CD14-positive monocyte (primary cell): ENCODE results near the gene FABP7. TPM values are rescaled to one million over a fixed set of nuclear protein-coding genes. Genes with fewer than 3 reads are reported as not detected.

Experiments used
- DNase-seq, 3 donors: peaks; one replicate each; pipeline ENCODE4 v3.0.0-alpha.2; 2011 to 2022
- H2AFZ ChIP-seq: 2 replicates; pipeline ENCODE4 v1.6.0; 2012; ENCODE audit warnings: mild to moderate bottlenecking, low read depth, low read length, inconsistent platforms; ENCODE audit not compliant: insufficient read depth, poor library complexity, severe bottlenecking
- H3K27ac ChIP-seq, 2 donors: 1 replicate in 1 of 2; 2 replicates in 1 of 2; pipeline ENCODE4 v1.5.1; 2012 to 2013; ENCODE audit warnings: low read length in 2 of 2, control low read depth in 1 of 2, inconsistent platforms in 1 of 2, low read depth in 1 of 2, mild to moderate bottlenecking in 1 of 2
- H3K27me3 ChIP-seq, 2 donors: one replicate each; pipeline versions ENCODE4 v1.6.0 to v1.6.1; 2011 to 2013; ENCODE audit warnings: low read length in 2 of 2; ENCODE audit not compliant: control insufficient read depth in 2 of 2, insufficient read depth in 2 of 2
- H3K36me3 ChIP-seq, 2 donors: replicated peaks in 1 of 2; 1 replicate in 1 of 2; 2 replicates in 1 of 2; pipeline versions ENCODE4 v1.5.1 to v1.6.1; 2012 to 2013; ENCODE audit warnings: low read length in 2 of 2, control low read depth in 1 of 2, inconsistent platforms in 1 of 2, mild to moderate bottlenecking in 1 of 2; ENCODE audit not compliant: insufficient read depth in 2 of 2, control insufficient read depth in 1 of 2
- H3K4me1 ChIP-seq, 2 donors: 1 replicate in 1 of 2; 2 replicates in 1 of 2; pipeline versions ENCODE4 v1.5.1 to v1.6.1; 2012 to 2013; ENCODE audit warnings: low read length in 2 of 2, control low read depth in 1 of 2, inconsistent platforms in 1 of 2, mild to moderate bottlenecking in 1 of 2, moderate library complexity in 1 of 2; ENCODE audit not compliant: insufficient read depth in 2 of 2, control insufficient read depth in 1 of 2
- H3K4me2 ChIP-seq: replicated peaks from 2 replicates; pipeline ENCODE3; 2012; ENCODE audit warnings: low read length, moderate library complexity, mild to moderate bottlenecking; ENCODE audit not compliant: poor library complexity, severe bottlenecking; ENCODE audit errors: extremely low read depth
- H3K4me3 ChIP-seq, 3 experiments: fragments of 200-600 bp in 1 of 3; sonication (generic) in 1 of 3; replicated peaks in 1 of 3; 1 replicate in 2 of 3; 2 replicates in 1 of 3; pipeline ENCODE4 v1.5.1; 2011 to 2013; ENCODE audit warnings: low read length in 3 of 3, mild to moderate bottlenecking in 3 of 3, control low read depth in 2 of 3, low read depth in 2 of 3, inconsistent platforms in 1 of 3, moderate library complexity in 1 of 3
- H3K79me2 ChIP-seq: 2 replicates; pipeline ENCODE4 v1.6.0; 2012; ENCODE audit warnings: mild to moderate bottlenecking, control low read depth, inconsistent platforms, low read length, moderate library complexity; ENCODE audit not compliant: insufficient read depth
- H3K9ac ChIP-seq: 2 replicates; pipeline ENCODE4 v1.6.0; 2017; ENCODE audit warnings: low read length, mild to moderate bottlenecking; ENCODE audit not compliant: insufficient read depth, poor library complexity, severe bottlenecking
- H3K9me3 ChIP-seq, 2 donors: replicated peaks in 1 of 2; 1 replicate in 1 of 2; 2 replicates in 1 of 2; pipeline versions ENCODE4 v1.5.1 to v1.6.1; 2012 to 2013; ENCODE audit warnings: low read length in 2 of 2, control low read depth in 1 of 2; ENCODE audit not compliant: control insufficient read depth in 1 of 2, insufficient read depth in 1 of 2
- H4K20me1 ChIP-seq: 2 replicates; pipeline ENCODE4 v1.6.0; 2012; ENCODE audit warnings: mild to moderate bottlenecking, low read length, control low read depth, moderate library complexity; ENCODE audit not compliant: insufficient read depth
- H3K27ac Mint-ChIP-seq, 7 donors: one replicate each; pipeline ENCODE4 v1.8.0; 2020; ENCODE audit warnings: mild to moderate bottlenecking in 7 of 7, mixed read lengths in 7 of 7, moderate library complexity in 6 of 7, inconsistent platforms in 2 of 7
- H3K27me3 Mint-ChIP-seq, 3 donors: one replicate each; pipeline ENCODE4 v1.8.0; 2021 to 2022; ENCODE audit warnings: low read depth in 3 of 3, mild to moderate bottlenecking in 3 of 3, mixed read lengths in 3 of 3, moderate library complexity in 3 of 3, inconsistent platforms in 1 of 3
- H3K36me3 Mint-ChIP-seq, 2 donors: one replicate each; pipeline ENCODE4 v1.8.0; 2020; ENCODE audit warnings: mixed read lengths in 2 of 2, inconsistent platforms in 1 of 2, mild to moderate bottlenecking in 1 of 2
- H3K4me1 Mint-ChIP-seq: one replicate; pipeline ENCODE4 v1.8.0; 2020; ENCODE audit warnings: mild to moderate bottlenecking, mixed read lengths
- H3K4me3 Mint-ChIP-seq, 2 donors: one replicate each; pipeline ENCODE4 v1.8.0; 2020; ENCODE audit warnings: mild to moderate bottlenecking in 2 of 2, mixed read lengths in 2 of 2, moderate library complexity in 1 of 2
- H3K9me3 Mint-ChIP-seq, 7 donors: one replicate each; pipeline ENCODE4 v1.8.0; 2020 to 2022; ENCODE audit warnings: mixed read lengths in 7 of 7, mild to moderate bottlenecking in 6 of 7, moderate library complexity in 6 of 7, inconsistent platforms in 2 of 7
- WGBS: methylation state at CpG from one replicate; pipeline ENCODE4 v1.1.5; 2013; ENCODE audit warnings: missing lambda C conversion rate; ENCODE audit not compliant: insufficient coverage; 5-methylcytosine and 5-hydroxymethylcytosine counted together
- intact Hi-C, 2 donors: fragments of 100-400 bp; cut with micrococcal nuclease; formaldehyde crosslinking; loops; one replicate each; pipeline versions ENCODE4 v1.15.0 to v1.15.1; 2023
- polyA plus RNA-seq, 3 donors: library from polyadenylated mRNA; depleted of rRNA in 1 of 3; unstranded in 2 of 3; stranded (reverse) in 1 of 3; fragments of 300-500 nt in 2 of 3; fragments of >200 nt in 1 of 3; fragmentation: Illumina TruSeq in 2 of 3; gene quantifications; 1 replicate in 2 of 3; 2 replicates in 1 of 3; pipeline ENCODE4 v1.2.3, GENCODE V29; 2012 to 2021
- TF ChIP-seq, protein P1 (sequence below): fragments of 200-600 bp; IDR thresholded peaks from one replicate; pipeline ENCODE4 v1.8.0; 2022; ENCODE audit warnings: antibody characterized with exemption, mild to moderate bottlenecking

The FABP7 gene
- polyA plus RNA-seq, 3 donors = not detected

- Mint-ChIP-seq H3K4me1 (peaks cover 4% of the 10 kb centered on the region), H3K9me3 (no peaks in the 10 kb centered on the region), H3K36me3 (no peaks in the 10 kb centered on the region), H3K27me3 (peaks cover 12 to 18% (median 12%) of the 10 kb centered on the region in 3 donors), H3K4me3 (no peak overlapping the region), H3K27ac (no peak overlapping the region)
- intact Hi-C loops = loop anchor here in 1 of 2 donors (10.0 kb wide), 1 partner anchor 579 kb away; no protein-coding TSS in a partner anchor
- no peak overlapping the region for H2AFZ ChIP-seq
- H3K27ac ChIP-seq = no peak overlapping the region
- peaks cover 4 to 10% of the 10 kb centered on the region in 2 donors for H3K27me3 ChIP-seq
- H3K79me2 ChIP-seq = no peaks in the 10 kb centered on the region
- TF ChIP-seq, protein P1, sequence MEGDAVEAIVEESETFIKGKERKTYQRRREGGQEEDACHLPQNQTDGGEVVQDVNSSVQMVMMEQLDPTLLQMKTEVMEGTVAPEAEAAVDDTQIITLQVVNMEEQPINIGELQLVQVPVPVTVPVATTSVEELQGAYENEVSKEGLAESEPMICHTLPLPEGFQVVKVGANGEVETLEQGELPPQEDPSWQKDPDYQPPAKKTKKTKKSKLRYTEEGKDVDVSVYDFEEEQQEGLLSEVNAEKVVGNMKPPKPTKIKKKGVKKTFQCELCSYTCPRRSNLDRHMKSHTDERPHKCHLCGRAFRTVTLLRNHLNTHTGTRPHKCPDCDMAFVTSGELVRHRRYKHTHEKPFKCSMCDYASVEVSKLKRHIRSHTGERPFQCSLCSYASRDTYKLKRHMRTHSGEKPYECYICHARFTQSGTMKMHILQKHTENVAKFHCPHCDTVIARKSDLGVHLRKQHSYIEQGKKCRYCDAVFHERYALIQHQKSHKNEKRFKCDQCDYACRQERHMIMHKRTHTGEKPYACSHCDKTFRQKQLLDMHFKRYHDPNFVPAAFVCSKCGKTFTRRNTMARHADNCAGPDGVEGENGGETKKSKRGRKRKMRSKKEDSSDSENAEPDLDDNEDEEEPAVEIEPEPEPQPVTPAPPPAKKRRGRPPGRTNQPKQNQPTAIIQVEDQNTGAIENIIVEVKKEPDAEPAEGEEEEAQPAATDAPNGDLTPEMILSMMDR = no peak
- no peaks in the 10 kb centered on the region for H4K20me1 ChIP-seq
- no peaks in the 10 kb centered on the region for H3K9me3 ChIP-seq
- H3K9ac ChIP-seq = no peak overlapping the region
- no peak for DNase-seq
- H3K4me1 ChIP-seq = no peaks in the 10 kb centered on the region
- no peak overlapping the region for H3K4me3 ChIP-seq
- no CpG with 5 or more reads among the region's 4 CpGs for WGBS
- H3K36me3 ChIP-seq = no peaks in the 10 kb centered on the region
- no peak overlapping the region for H3K4me2 ChIP-seq
Observed at GRCh38 chr6:122736163-122736562, 43.4 kb upstream of the FABP7 start.

GRCh38 chr6:122736616-122737015, 42.9 kb upstream of the FABP7 start:
- Histone ChIP-seq H3K9me3 (no peaks in the 10 kb centered on the region), H3K4me3 (no peak overlapping the region), H4K20me1 (no peaks in the 10 kb centered on the region), H3K9ac (no peak overlapping the region), H3K27me3 (peaks cover 4 to 10% of the 10 kb centered on the region in 2 donors), H2AFZ (no peak overlapping the region), H3K36me3 (no peaks in the 10 kb centered on the region), H3K4me2 (no peak overlapping the region), H3K79me2 (no peaks in the 10 kb centered on the region), H3K27ac (no peak overlapping the region), H3K4me1 (no peaks in the 10 kb centered on the region)
- WGBS = 100% methylated on average over 1 of the region's 3 CpGs
- Mint-ChIP-seq H3K27ac (no peak overlapping the region), H3K27me3 (peaks cover 12 to 15% (median 14%) of the 10 kb centered on the region in 3 donors), H3K4me3 (no peak overlapping the region), H3K36me3 (no peaks in the 10 kb centered on the region), H3K4me1 (peaks cover 4% of the 10 kb centered on the region), H3K9me3 (peaks cover 0 to 1% (median 0%) of the 10 kb centered on the region in 7 donors)
- no peak for DNase-seq
- TF ChIP-seq, protein P1 = no peak
- intact Hi-C loops = loop anchor here in 1 of 2 donors (10.0 kb wide), 1 partner anchor 578 kb away; no protein-coding TSS in a partner anchor
